K562 (cell line): ENCODE measurements around the gene RPS28. TPM values are rescaled to one million over a fixed set of nuclear protein-coding genes. Genes with fewer than 3 reads are reported as not detected.

Experiments
- CBFA2T3 ChIP-seq: fragments of 450-650 bp; IDR thresholded peaks from 2 replicates; pipeline ENCODE4 v1.6.1; 2017
- ESRRA ChIP-seq: fragments of 450-650 bp; IDR thresholded peaks from 2 replicates; pipeline ENCODE4 v1.6.1; 2014; ENCODE audit warnings: low read depth, mild to moderate bottlenecking, moderate library complexity, borderline replicate concordance
- HMGN3 ChIP-seq: IDR thresholded peaks from 2 replicates; pipeline ENCODE4 v1.6.1; 2011; ENCODE audit warnings: borderline replicate concordance, low read depth, mild to moderate bottlenecking, mixed read lengths, low read length; ENCODE audit not compliant: insufficient read length; ENCODE audit errors: extremely low read depth
- IRF2 ChIP-seq: sonication (generic); formaldehyde crosslinking; IDR thresholded peaks from 2 replicates; pipeline ENCODE4 v1.8.1; 2022; ENCODE audit warnings: mild to moderate bottlenecking, missing genetic modification reagents
- LARP7 ChIP-seq: fragments of 450-650 bp; IDR thresholded peaks from 2 replicates; pipeline ENCODE4 v1.6.1; 2016
- NR2F6 ChIP-seq: fragments of 450-650 bp; formaldehyde crosslinking; IDR thresholded peaks from 2 replicates; pipeline ENCODE4 v1.4.0; 2020; ENCODE audit warnings: mild to moderate bottlenecking
- RBM22 ChIP-seq: fragments of 200-400 bp; formaldehyde crosslinking; IDR thresholded peaks from 2 replicates; pipeline ENCODE4 v1.6.1; 2018; ENCODE audit warnings: low read length, low read depth; ENCODE audit not compliant: poor library complexity, severe bottlenecking
- RCOR1 ChIP-seq, 2 experiments: IDR thresholded peaks; 2 replicates each; pipeline ENCODE4 v1.6.1; 2012; ENCODE audit warnings: low read depth in 2 of 2, low read length in 2 of 2, borderline replicate concordance in 1 of 2, improper control_type of control experiment in 1 of 2
- SMARCA4 ChIP-seq: fragments of 450-650 bp; IDR thresholded peaks from 2 replicates; pipeline ENCODE4 v1.6.1; 2016
- SNRNP70 ChIP-seq: fragments of 200-400 bp; formaldehyde crosslinking; optimal IDR thresholded peaks from 2 replicates; pipeline ENCODE3; 2017; ENCODE audit warnings: low read depth, low read length
- SP1 ChIP-seq: sonication (generic); formaldehyde crosslinking; IDR thresholded peaks from 2 replicates; pipeline ENCODE4 v1.8.1; 2022; ENCODE audit warnings: mild to moderate bottlenecking, missing genetic modification reagents
- SRSF9 ChIP-seq: fragments of 200-400 bp; formaldehyde crosslinking; IDR thresholded peaks from 2 replicates; pipeline ENCODE4 v1.6.1; 2017; ENCODE audit warnings: low read depth, low read length, borderline replicate concordance
- STAT5B ChIP-seq: fragments of 250-450 bp; sonication (Bioruptor Pico); IDR thresholded peaks from 2 replicates; pipeline ENCODE4 v1.8.0; 2021; ENCODE audit warnings: mild to moderate bottlenecking, inconsistent platforms
- ZNF407 ChIP-seq: fragments of 450-650 bp; IDR thresholded peaks from 2 replicates; pipeline ENCODE4 v1.6.1; 2016; ENCODE audit warnings: low read depth
- ZNF644 ChIP-seq: fragments of 200-800 bp; sonication (Bioruptor generic); IDR thresholded peaks from 2 replicates; pipeline ENCODE4 v1.6.1; 2016; ENCODE audit warnings: low read depth, missing genetic modification characterization, missing compliant biosample characterization
- polyA plus RNA-seq, 8 experiments: library from polyadenylated mRNA; depleted of rRNA in 4 of 8; stranded (reverse) in 5 of 8; unstranded in 3 of 8; fragments of >200 nt; fragmentation: Nextera tagmentation in 2 of 8; fragmentation: Illumina TruSeq in 1 of 8; extraction: Ambion mirVana in 2 of 8; extraction: Trizol in 1 of 8; gene quantifications; 2 replicates each; pipeline versions ENCODE4 v1.2.1 to v1.2.3, GENCODE V29; 2011 to 2014; ENCODE audit warnings: inconsistent platforms in 1 of 8, missing spikeins in 1 of 8
- total RNA-seq, 7 experiments: library from RNA; depleted of rRNA in 6 of 7; stranded (reverse); fragments of >200 nt in 6 of 7; fragmentation: Illumina TruSeq in 2 of 7; extraction: Trizol in 2 of 7; gene quantifications; 2 replicates each; pipeline versions ENCODE4 v1.2.1 to v1.2.3, GENCODE V29; 2011 to 2021; ENCODE audit warnings: low replicate concordance in 1 of 7
- TF ChIP-seq, protein P1 (sequence below): fragments of 150-350 bp; IDR thresholded peaks from 2 replicates; pipeline ENCODE4 v1.6.1; 2014; ENCODE audit warnings: low read depth, mild to moderate bottlenecking, low read length, borderline replicate concordance

The RPS28 gene
- total and polyA plus RNA-seq, 9 of the 15 experiments (the other 6 are each of a cell fraction or from before 2014, with no cell fraction given), result 165 to 2,827 (median 1,303) TPM

- TF ChIP-seq ZNF407, result peak; percentile 69; the same call in 1 of the 2 replicates
- TF ChIP-seq NR2F6 (CRISPR knock-in tag), result no peak
- TF ChIP-seq SNRNP70, result no peak
- TF ChIP-seq SRSF9, result no peak
- TF ChIP-seq, protein P1, sequence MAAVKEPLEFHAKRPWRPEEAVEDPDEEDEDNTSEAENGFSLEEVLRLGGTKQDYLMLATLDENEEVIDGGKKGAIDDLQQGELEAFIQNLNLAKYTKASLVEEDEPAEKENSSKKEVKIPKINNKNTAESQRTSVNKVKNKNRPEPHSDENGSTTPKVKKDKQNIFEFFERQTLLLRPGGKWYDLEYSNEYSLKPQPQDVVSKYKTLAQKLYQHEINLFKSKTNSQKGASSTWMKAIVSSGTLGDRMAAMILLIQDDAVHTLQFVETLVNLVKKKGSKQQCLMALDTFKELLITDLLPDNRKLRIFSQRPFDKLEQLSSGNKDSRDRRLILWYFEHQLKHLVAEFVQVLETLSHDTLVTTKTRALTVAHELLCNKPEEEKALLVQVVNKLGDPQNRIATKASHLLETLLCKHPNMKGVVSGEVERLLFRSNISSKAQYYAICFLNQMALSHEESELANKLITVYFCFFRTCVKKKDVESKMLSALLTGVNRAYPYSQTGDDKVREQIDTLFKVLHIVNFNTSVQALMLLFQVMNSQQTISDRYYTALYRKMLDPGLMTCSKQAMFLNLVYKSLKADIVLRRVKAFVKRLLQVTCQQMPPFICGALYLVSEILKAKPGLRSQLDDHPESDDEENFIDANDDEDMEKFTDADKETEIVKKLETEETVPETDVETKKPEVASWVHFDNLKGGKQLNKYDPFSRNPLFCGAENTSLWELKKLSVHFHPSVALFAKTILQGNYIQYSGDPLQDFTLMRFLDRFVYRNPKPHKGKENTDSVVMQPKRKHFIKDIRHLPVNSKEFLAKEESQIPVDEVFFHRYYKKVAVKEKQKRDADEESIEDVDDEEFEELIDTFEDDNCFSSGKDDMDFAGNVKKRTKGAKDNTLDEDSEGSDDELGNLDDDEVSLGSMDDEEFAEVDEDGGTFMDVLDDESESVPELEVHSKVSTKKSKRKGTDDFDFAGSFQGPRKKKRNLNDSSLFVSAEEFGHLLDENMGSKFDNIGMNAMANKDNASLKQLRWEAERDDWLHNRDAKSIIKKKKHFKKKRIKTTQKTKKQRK, result no peak
- TF ChIP-seq HMGN3, result no peak
- 0 out of 4 replicates have a peak, but pooled peaks of 1 of the 2 experiments have one; percentile 28 for TF ChIP-seq RCOR1 (IDR thresholded peaks at IDR 0.05; ENCODE audit: borderline replicate concordance in 1 of 2, low read depth in 2 of 2, low read length in 2 of 2)
- TF ChIP-seq CBFA2T3, result no peak
- 0 out of 2 replicates have a peak, but pooled peaks have one; percentile 19 for TF ChIP-seq LARP7
- TF ChIP-seq ESRRA, result peak; percentile 62; the same call in 1 of the 2 replicates
- TF ChIP-seq SP1, result peak; percentile 95
- no peak; the same call in 1 of the 2 replicates for TF ChIP-seq ZNF644 (tag)
- no peak for TF ChIP-seq RBM22
- no peak; the same call in 1 of the 2 replicates for TF ChIP-seq SMARCA4
- no peak for TF ChIP-seq IRF2
- no peak for TF ChIP-seq STAT5B
Observed at GRCh38 chr19:8321067-8321985, at the start of gene RPS28, which contains the start of gene NDUFA7 (continued).
